ENCODE results near the gene AK9.

The AK9 gene

DNA sequence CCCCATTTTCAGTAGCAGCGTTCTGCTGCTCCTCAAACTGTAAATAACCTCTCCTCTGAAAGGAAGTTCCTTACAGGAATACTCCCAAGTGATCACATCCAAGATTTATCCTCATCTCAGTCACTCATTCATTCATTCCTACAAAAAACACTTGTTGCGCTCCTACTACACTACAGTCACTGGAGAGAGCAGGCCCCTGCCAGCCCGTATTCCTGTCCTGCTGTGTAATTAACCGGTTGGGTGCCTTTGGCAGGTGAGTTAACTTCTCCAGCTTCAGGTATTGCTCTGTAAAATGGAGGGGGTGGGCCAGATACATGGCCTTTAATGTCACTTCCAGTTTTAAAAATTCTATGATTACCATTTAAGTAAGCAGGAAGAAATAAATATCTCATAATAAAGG, 192.9 kb downstream of the AK9 start:
- no peak for DNase-seq (ENCODE audit: low read depth)
- TF ChIP-seq, protein P1, sequence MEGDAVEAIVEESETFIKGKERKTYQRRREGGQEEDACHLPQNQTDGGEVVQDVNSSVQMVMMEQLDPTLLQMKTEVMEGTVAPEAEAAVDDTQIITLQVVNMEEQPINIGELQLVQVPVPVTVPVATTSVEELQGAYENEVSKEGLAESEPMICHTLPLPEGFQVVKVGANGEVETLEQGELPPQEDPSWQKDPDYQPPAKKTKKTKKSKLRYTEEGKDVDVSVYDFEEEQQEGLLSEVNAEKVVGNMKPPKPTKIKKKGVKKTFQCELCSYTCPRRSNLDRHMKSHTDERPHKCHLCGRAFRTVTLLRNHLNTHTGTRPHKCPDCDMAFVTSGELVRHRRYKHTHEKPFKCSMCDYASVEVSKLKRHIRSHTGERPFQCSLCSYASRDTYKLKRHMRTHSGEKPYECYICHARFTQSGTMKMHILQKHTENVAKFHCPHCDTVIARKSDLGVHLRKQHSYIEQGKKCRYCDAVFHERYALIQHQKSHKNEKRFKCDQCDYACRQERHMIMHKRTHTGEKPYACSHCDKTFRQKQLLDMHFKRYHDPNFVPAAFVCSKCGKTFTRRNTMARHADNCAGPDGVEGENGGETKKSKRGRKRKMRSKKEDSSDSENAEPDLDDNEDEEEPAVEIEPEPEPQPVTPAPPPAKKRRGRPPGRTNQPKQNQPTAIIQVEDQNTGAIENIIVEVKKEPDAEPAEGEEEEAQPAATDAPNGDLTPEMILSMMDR (IDR thresholded peaks at IDR 0.05; ENCODE audit: low read depth, low read length, missing control alignments), result no peak
- H3K4me3 ChIP-seq (ENCODE audit: low read depth, low read length), result no peak overlapping the region

DNA sequence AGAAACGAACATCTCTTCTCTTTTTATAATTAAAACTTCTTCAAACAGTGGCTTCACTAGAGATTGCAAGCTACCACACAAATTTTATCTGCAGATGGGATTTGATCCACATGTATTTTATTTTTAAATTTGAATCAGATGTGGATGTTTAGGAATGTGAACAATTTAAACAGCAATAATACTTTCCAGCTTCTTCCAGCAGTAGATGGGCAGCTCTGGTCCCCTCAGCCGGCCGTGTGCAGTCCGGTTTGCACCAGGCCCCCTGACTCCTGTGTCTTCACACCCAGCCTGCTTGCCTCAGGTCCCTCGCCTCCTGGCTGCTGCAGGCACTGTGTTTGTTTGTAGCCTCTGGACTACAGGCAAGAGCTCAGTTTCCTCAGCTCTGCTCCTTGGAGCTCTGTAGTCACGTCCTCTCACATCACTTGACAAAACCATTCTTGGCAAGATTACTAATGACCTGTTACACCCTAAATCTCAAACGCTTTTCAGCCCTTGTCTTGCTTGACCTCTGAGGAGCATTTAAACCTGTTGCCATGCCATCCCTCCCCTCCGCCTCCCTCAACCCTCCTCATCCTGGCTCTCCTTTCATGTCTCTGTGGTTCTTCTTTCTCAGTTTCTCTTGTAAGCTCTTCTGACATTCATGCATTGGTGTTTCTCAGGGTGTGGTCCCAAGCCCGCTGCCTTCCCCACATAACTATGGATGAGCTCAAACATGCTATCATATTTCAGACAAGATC, 194.8 kb downstream of the AK9 start:
- H3K4me3 ChIP-seq (ENCODE audit: low read depth, low read length), result no peak overlapping the region
- DNase-seq (ENCODE audit: low read depth), result no peak
- TF ChIP-seq, protein P1 (IDR thresholded peaks at IDR 0.05; ENCODE audit: low read depth, low read length, missing control alignments), result no peak

DNA sequence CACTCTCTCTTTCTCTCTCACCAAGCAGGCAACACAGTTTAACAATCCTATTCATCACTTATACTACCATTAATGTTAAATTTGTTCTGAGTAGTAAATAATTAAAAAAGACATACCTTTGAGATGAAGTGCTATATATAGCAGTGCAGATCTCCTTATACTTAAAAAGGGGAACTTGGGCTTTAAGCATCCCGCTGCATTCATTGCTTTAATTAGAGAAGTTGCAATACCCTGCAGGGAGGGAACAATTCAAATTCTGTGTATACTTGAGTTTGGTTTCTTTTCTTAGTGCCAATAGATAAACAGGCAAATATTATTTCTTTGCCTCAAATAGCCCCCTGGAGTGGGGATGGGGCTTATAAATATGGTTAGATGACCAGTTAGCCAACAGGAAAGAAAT, 197.1 kb downstream of the AK9 start:
- DNase-seq (ENCODE audit: low read depth), result no peak
- TF ChIP-seq, protein P1 (IDR thresholded peaks at IDR 0.05; ENCODE audit: low read depth, low read length, missing control alignments), result no peak
- H3K4me3 ChIP-seq (ENCODE audit: low read depth, low read length), result no peak overlapping the region

DNA sequence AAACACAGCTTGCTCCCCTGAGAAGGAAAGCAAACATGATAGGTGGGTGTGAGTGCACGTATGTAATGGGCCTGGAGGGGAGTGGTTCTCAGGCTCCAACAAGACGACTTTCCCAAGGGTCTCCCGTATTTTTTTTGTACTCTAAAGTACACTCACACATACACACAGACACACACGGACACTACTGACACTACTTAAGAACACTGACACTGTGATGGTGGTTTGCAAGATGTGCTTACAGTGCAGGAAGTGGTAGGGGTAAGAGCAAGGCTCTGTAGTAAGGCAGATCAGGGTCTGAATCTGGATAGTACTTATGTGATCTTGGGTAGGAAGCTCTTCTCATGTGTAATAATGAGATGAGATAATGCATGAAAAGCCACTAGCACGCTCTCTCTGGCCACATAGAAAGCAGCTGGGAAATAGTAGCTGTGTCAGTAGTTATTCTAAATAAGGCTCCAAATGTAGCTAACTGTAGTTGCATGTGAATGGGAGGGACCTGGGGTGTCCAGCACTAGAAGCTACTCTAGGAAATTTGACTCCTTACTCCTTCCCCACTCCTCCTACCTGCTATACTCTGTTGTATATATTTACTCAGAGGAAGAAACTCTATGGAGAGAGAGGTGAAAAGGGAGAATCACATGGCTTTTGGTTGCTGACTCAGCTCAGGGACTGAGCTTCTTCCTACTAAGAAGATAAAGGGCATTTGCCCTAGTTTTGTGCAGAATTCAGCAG, 199.6 kb downstream of the AK9 start:
- no peak overlapping the region for H3K4me3 ChIP-seq (ENCODE audit: low read depth, low read length)
- TF ChIP-seq, protein P1 (IDR thresholded peaks at IDR 0.05; ENCODE audit: low read depth, low read length, missing control alignments), result no peak
- DNase-seq (ENCODE audit: low read depth), result no peak

DNA sequence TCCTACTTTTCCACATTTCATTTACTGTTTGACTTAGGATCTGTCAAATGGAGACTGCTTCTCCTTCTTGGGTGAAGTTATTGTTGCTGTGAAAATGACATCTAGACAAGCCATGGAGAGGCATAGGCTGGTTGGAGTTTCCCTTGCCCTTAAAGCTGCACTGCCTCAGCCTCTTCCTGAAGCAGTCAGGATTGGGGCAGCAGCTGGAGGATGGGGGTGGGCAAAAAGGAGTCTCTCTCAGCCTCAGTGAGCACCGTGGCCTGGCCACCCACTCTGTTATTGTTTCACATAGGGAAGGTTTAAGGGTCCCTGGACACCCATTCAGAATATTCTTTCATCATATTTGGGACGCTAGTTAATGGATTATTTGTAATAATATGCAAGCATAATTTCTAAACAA, 200.3 kb downstream of the AK9 start:
- no peak for DNase-seq (ENCODE audit: low read depth)

DNA sequence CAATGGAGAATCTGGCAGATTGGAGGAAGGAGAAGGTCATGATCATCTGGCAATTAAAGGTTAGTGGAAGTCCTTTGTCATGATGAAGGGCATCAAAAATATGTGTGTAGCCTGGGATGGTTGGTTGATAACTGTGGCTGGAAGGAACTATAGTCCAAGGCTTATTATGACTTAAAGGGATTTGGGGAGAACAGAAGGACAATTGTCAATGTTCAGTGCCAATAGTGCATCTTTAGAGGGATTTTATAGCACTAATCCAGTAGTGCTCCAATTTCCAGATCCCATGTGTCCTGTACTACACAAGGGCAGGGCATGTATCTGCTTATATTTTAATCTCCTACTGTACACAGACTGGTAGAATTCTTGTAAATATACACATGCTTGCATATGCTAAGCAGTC, 203.0 kb downstream of the AK9 start:
- DNase-seq (ENCODE audit: low read depth), result no peak
- TF ChIP-seq, protein P1 (IDR thresholded peaks at IDR 0.05; ENCODE audit: low read depth, low read length, missing control alignments), result no peak
- H3K4me3 ChIP-seq (ENCODE audit: low read depth, low read length), result no peak overlapping the region

More for the DNA sequence above, 200.3 kb downstream of the AK9 start:
- TF ChIP-seq, protein P1 (IDR thresholded peaks at IDR 0.05; ENCODE audit: low read depth, low read length, missing control alignments), result no peak
- no peak overlapping the region for H3K4me3 ChIP-seq (ENCODE audit: low read depth, low read length)
